GM12878 (cell line): Measurements from ENCODE around the gene CEBPB.

Source experiments
- EP300 ChIP-seq, 2 experiments: fragments of 150-350 bp in 1 of 2; IDR thresholded peaks; 2 replicates each; pipeline ENCODE4 v1.6.1; 2011 to 2012; ENCODE audit warnings: low read depth in 2 of 2, low read length in 2 of 2, borderline replicate concordance in 1 of 2, improper control_type of control experiment in 1 of 2, inconsistent platforms in 1 of 2; ENCODE audit not compliant: control insufficient read depth in 1 of 2
- NR2C2 ChIP-seq: IDR thresholded peaks from 2 replicates; pipeline ENCODE4 v1.6.1; 2011; ENCODE audit warnings: borderline replicate concordance, low read depth; ENCODE audit not compliant: control insufficient read depth, insufficient read length
- POLR2A ChIP-seq: IDR thresholded peaks from 2 replicates; pipeline ENCODE4 v1.6.1; 2011; ENCODE audit warnings: low read depth, mild to moderate bottlenecking, low read length
- POLR2AphosphoS2 ChIP-seq: IDR thresholded peaks from 2 replicates; pipeline ENCODE4 v1.6.1; 2011; ENCODE audit warnings: low read depth, mild to moderate bottlenecking, low read length, improper control_type of control experiment, moderate library complexity
- POLR2AphosphoS5 ChIP-seq: IDR thresholded peaks from 2 replicates; pipeline ENCODE4 v1.6.1; 2011; ENCODE audit warnings: mild to moderate bottlenecking, low read length, inconsistent platforms
- TCF12 ChIP-seq: IDR thresholded peaks from 2 replicates; pipeline ENCODE4 v1.6.1; 2011; ENCODE audit warnings: low read depth, mild to moderate bottlenecking, low read length
- ZNF687 ChIP-seq: fragments of 450-650 bp; IDR thresholded peaks from 2 replicates; pipeline ENCODE4 v1.6.1; 2017; ENCODE audit warnings: mild to moderate bottlenecking, moderate library complexity
- TF ChIP-seq, protein P1 (sequence below), 3 experiments: IDR thresholded peaks in 2 of 3; conservative IDR thresholded peaks in 1 of 3; 2 replicates each; pipeline ENCODE4 v1.5.1; 2011; ENCODE audit warnings: low read depth in 3 of 3, low read length in 3 of 3, mild to moderate bottlenecking in 3 of 3, control low read depth in 2 of 3, moderate library complexity in 2 of 3, inconsistent platforms in 1 of 3, mixed read lengths in 1 of 3; ENCODE audit not compliant: control insufficient read depth in 2 of 3, insufficient read depth in 1 of 3; ENCODE audit errors: extremely low read depth in 1 of 3

DNA sequence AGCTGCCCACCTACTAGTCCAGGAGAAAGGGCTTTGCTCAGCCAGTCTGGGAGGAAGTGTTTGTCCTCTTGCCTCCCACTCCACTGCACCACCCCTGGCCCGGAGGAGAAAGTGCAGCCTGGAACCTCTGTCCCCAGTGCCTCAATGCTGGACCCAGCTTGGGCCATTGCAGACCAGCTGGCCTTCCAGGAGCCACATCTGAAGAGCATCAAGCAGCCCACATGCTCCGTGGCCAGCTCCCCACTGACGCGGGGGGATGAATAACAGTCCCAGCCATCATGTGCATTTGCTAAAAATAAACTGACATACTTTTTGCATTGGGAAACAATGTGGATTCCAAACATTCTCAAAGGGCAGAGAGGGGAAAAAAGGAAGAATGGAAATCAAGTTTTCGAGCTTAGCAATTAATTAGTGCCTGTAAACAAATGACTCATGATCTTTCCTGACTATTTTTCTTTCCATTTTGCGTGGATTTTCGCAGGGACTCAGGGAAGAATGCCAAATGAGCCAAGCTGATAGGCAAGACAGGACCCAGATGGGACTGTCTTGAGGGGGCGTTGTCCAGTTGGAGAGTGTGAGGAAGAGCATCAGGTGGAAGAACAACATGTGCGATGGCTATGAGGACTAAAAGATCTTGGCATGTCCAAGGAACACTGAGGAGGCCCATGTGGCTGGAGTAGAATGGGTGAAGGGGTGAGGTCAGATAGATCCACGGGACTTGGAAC, 34.1 kb downstream of the CEBPB start:
- TF ChIP-seq ZNF687 (no peak), TCF12 (no peak), POLR2AphosphoS2 (no peak), NR2C2 (no peak), EP300 (IDR thresholded peaks at IDR 0.05; ENCODE audit: borderline replicate concordance in 1 of 2, control insufficient read depth in 1 of 2, low read depth in 2 of 2, low read length in 2 of 2) (no peak), POLR2A (no peak), POLR2AphosphoS5 (no peak)
- TF ChIP-seq, protein P1, sequence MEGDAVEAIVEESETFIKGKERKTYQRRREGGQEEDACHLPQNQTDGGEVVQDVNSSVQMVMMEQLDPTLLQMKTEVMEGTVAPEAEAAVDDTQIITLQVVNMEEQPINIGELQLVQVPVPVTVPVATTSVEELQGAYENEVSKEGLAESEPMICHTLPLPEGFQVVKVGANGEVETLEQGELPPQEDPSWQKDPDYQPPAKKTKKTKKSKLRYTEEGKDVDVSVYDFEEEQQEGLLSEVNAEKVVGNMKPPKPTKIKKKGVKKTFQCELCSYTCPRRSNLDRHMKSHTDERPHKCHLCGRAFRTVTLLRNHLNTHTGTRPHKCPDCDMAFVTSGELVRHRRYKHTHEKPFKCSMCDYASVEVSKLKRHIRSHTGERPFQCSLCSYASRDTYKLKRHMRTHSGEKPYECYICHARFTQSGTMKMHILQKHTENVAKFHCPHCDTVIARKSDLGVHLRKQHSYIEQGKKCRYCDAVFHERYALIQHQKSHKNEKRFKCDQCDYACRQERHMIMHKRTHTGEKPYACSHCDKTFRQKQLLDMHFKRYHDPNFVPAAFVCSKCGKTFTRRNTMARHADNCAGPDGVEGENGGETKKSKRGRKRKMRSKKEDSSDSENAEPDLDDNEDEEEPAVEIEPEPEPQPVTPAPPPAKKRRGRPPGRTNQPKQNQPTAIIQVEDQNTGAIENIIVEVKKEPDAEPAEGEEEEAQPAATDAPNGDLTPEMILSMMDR (IDR thresholded peaks at IDR 0.05 in 2 of 3, conservative IDR thresholded peaks at IDR 0.05 in 1 of 3; ENCODE audit: control insufficient read depth in 2 of 3, extremely low read depth in 1 of 3, insufficient read depth in 1 of 3, low read depth in 3 of 3, low read length in 3 of 3) = no peak
